ENCODE measurements around the gene SRBD1.
"Not testable (repeated sequence)": the region's sequence is repeated elsewhere in the genome, so short reads cannot be mapped to it uniquely, and the experiment has no call there.

Gene SRBD1

DNA sequence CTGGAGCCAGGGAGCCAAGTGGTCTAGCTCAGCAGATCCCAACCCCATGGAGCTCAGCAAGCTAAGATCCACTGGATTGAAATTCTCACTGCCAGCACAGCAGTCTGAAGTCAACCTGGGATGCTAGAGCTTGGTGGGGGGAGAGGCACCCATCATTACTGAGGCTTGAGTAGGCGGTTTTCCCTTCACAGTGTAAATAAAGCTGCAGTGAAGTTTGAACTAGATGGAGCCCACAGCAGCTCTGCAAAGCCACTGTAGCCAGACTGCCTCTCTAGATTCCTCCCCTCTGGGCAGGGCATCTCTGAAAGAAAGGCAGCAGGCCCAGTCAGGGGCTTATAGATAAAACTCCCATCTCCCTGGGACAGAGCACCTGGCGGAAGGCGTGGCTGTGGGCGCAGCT lies 185.0 kb downstream of the SRBD1 start:
- DNase-seq (ENCODE audit: low read depth, low spot score): not testable (repeated sequence)

DNA sequence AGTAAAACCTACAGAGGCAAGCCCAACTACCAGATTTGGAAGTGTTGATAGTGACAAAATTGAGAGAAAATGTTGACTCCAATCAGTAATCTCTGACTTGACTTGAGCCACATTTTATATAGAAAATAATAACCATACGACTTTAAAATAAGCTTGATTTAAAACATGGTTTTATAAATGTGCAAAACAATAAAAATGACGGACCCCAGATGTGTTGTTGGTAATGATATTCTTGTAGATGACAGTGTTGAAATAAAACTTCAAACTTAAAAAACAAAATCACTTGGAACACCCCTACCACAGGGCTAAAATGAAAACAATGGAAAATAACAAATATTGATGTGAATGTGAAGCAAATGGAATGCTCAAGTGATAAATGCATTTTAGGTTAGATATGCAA lies 188.1 kb downstream of the SRBD1 start:
- DNase-seq (ENCODE audit: low read depth, low spot score): no peak

DNA sequence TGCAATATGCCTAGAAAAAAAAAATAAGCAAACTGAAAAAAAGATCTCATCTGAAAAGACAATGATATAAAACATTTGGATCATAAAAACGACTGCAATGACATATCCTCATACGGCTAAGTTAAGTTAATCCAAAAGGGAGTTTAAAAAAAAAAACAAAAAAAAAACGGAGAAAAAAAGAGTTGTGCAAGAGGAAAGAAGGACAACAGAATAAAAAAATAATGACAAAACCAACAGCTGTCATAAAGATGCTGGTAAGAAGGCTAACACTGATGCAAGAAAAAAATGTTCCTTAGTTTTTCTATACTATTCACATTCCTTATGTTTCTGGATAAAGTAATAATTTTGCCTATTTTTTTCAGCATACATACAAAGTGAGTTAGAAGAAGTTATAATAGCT lies 192.5 kb downstream of the SRBD1 start:
- DNase-seq (ENCODE audit: low read depth, low spot score): no peak

DNA sequence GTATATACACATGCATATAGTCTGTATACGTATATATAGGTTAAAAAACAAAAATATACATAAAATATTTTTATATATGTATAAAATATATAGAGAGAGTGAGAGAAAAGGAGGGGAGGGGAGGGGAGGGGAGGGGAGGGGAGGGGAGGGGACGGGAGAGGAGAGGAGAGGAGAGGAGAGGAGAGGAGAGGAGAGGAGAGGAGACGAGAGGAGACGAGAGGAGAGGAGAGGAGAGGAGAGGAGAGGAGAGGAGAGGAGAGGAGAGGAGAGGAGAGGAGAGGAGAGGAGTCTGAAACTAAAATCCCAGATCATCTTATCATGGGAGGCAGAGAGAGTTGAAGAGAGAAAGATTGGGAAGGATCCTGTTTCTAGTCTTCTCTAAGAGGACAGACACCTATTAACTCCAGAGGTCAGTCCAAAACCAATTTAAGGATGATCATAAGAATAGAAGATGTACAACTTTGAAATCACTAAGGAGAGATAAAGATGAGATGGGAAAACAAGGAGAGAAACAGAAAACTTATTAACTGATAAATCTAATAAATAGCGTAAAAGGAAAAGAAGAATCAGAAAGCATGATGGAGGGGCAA lies 195.4 kb downstream of the SRBD1 start:
- no peak for DNase-seq (ENCODE audit: low read depth, low spot score)

DNA sequence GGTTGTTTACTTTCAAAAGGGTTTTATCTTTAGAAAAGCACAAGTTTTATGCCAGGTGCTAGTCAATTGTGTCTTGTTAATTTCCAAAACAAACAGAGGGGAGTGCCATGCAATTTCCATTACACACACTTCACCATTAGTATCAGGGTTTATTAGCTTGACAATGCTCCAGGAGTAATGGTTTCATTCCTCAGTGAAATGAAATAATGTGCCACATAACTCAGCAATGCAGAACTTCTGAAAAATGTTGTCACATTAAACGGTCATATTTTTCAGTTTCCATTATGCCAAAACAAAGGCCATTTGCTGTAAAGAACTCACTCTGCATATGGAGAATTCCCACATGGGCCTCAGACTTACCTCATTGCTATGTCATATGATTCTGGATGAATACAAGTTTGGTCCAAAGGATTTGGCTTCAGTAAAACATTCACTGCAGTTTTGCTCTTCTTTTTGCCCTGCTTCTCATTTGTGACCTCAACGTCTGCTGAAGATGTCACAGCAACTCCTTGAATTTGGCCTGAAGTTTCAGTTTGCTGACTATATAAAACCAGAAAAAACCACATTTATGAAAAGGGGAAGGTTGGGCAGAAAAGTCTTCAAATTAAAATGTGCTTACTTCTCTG lies 198.2 kb downstream of the SRBD1 start:
- DNase-seq (ENCODE audit: low read depth, low spot score): no peak

DNA sequence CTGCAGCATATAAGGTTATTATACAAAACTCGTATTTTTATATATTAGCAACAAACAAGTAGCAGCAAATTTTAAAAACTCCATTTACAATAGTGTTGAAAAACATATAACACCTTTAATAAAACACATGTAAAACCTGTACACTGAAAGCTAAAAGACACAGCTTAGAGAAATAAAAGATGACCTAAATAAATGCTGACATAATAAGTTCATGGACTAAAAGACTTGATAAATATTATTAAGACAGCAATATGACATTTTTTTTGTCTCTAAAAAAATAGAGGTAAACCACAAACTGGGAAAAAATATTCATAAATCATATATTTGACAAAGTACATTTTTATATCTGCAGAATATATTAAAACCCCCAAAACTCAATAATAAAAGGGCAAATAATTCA lies 201.4 kb downstream of the SRBD1 start:
- DNase-seq (ENCODE audit: low read depth, low spot score): no peak

DNA sequence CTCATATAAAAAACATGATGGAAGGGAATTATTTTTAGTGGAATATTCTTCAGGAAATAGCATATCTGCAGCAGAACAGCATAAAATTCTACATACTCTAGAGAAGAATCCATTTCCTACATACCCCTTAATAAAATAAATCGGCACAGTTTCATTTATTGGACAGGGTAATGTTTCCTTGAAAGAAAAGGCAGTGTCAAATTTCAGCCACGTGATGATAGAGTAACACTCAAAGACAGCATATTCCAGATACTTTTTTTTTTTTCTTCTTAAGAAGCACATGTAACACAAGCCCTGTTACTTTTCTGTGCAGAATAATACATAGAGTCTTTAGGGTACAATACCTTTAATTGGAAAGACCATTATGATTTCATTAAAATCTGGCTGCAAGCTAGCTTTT lies 204.4 kb downstream of the SRBD1 start:
- DNase-seq (ENCODE audit: low read depth, low spot score): no peak

DNA sequence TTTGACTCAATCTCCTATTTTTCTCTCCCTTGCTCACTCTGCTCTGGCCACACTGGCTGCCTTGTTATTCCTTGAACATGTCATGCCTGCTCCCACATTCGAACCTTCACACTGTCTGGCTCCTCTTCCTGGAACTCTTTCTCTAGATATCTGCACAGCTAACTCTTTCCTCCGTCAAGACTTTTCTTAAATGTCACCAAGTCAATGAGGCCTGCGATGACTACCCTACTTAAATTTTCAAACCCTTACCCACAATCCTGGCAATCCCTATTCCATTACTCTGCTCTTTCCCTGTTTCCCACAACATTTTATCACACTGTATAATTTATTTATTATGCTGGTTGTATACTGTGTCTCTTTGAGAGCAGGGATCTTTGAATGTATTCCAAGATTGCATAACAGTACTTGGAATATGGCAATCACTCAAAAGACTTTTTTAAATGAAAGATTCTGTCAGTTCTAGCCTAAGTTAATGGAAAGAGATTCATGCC lies 206.2 kb downstream of the SRBD1 start:
- DNase-seq (ENCODE audit: low read depth, low spot score): no peak

DNA sequence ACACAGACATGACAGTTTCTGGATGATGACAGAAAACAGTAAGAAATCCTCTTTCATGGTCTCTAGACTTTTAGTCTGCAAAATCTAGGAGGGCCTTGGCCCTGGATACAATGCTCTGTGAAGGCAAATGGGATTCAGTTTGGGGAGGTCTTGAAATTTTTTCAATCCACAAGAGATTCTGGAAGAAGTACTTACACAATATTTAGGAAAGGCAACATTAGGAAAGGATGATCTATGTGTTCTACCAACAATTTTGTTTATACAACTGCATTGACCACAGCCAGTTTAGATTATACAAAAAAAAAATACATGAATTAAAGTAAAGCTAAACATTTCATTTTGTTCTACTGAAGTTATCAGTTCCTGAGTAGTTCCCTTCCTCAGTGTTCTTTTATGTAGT lies 208.0 kb downstream of the SRBD1 start:
- no peak for DNase-seq (ENCODE audit: low read depth, low spot score)

DNA sequence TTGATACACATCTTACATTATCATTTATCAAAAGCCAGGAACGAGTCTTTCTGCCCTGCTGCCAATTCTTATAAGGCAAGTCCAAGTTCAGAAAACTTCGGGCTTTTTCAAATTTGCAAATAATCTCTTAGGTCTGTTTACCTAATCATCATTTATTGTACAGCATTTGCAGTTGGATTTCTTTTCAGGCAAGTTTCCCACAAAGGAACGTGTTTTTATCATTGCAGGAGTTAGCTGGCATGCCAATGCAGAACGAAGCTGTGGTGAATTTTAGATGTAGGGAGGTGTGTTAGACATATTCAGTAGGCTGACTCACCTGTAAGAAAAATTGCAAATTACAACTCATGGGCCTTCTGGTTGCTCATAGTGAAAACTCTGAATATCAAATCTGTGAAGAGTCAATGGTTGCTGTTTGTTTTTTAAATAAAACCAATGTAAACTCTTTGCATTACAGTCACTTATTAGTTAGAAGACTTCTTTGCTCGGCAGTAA lies 209.6 kb downstream of the SRBD1 start:
- no peak for DNase-seq (ENCODE audit: low read depth, low spot score)

DNA sequence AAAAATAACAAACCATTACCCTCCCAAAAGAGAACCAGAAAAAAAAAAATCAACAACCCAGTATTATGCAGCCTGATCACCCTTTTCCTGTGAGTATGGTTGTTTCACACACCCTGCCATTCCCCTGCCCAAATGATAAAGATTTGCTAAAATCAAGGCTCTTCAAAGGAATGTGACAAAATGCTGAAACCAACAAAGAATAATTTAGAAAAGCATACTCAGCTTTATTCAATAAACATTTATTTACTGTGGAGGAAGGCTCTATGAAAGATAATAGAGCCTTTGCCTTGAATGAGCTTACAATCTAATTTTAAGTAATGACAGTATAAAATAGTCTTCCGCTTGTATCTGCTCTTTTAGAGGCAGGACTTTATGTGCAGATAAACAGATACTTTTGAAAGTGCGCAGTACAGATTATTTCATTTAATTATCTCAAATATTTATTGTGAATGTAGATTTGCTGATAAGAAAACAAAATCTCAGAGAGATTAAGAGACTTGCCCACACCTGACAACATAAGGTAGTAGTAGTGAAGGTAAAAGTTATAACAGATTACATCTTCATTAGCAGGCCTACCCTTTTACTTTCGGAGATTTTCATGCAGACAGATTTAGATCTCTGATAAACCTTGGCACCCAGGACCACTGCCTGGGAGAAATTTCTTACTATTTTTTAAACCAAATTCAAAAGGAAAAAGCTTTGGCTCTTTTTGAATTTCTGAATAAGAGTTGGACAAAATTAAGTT lies 211.9 kb downstream of the SRBD1 start:
- DNase-seq (ENCODE audit: low read depth, low spot score): no peak

DNA sequence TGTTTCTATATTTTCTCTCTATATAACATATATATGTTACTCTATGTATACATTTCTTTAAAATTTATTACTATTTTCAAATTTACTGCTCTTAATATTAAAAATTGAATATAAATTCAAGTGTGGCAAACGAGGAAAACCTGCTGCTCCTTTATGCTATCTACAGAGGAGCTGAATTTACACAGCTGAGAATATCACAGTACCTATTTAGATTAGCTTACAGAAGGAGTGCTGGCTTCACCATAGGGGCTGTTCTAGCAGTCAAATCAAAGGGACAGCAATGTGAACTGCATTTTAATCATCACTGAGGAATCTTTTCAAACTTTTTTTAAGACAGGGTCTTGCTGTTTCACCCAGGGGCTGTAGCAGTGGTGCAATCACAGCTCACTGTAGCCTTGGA lies 213.8 kb downstream of the SRBD1 start:
- no peak for DNase-seq (ENCODE audit: low read depth, low spot score)

DNA sequence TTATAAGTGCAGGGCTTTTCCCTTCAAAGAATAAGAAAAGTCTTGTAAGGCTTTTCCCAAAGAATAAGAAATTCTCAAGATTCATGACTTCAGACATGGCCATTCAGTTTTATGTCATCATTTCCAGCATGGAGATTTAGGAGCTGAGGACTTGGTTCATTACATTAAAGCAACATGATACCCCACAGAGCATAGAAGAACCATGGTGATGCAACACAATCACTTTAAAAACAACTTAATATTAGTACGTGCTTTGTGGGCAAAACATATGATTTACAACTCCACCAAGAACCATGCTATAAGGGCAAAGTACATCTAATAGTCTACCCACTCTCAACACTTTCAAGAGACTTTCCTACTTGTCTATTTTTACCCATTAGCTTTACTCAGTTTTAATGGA lies 214.4 kb downstream of the SRBD1 start:
- no peak for DNase-seq (ENCODE audit: low read depth, low spot score)

DNA sequence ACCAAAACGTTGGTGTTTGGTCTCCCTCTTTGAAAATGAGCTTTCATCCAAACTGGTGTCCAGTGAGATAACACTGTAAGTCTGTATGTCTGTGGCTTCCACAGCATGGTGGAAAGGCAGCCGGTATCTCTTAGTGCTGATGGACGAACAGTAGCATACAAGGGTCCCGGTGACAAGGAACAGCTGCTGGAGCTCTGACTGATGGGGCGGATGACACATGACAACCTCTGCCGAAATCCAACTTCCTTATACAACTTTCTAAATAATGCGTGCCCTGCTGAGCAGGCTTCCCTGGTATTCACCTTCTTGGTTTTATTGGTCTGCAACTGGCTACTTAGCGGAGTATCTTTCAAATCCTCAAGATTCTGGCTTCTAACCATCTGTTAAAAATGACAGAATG lies 216.2 kb downstream of the SRBD1 start:
- DNase-seq (ENCODE audit: low read depth, low spot score): no peak

DNA sequence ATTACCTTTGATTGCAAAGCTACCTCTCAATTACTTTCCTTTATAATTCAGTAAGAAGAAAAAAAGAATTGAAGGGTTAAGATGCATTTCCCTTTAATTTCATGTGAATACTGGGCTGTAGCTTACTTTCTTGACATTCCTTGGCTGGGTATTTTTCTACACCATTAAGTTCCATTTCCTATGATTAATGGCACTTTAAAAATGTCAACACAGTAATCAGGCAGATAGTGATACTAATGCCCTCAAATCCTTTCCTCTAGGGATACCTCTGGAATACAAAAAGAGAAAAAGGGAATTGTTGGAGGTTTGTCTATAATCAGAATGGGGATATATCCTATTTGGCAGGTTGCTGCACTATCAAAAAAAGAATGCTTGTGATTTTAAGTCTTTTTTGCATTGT lies 216.9 kb downstream of the SRBD1 start:
- DNase-seq (ENCODE audit: low read depth, low spot score): no peak

DNA sequence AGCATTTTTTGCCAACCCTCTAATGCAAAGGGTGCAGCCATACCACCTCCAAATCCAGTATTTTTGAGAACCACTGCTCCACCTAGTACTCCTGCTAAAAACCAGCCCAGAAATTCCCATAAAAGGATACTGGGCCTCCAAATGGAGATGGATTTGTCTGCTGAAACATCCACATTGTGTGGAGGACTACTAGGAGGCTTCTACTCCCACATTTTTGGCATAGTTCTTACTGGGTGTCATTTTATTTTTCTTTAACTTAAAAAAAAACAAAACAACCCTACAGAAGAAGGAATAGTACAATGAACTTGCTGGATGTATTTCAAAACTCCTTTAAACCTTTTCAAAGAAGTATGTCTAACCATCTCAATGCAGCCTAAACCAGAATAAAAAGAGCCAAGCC lies 219.2 kb downstream of the SRBD1 start:
- DNase-seq (ENCODE audit: low read depth, low spot score): no peak

DNA sequence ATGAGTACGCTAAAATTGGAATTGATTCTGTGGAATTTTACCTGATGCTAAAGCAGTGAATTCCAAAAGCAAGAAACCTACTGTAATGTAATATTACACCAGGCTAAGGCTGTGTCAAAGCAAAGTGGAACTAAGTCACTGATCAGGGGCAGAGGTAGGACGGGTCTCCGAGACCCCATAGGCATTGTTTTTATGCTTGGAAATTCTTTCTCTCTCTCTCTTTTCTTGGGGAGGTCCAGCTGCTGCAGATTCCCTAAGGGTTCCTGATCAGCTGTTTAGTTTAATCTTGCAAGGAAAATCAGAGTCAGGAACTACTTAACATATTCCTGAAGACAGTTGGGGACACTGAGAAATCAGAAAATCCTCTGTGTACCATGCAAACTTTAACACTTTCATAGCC lies 220.2 kb downstream of the SRBD1 start:
- no peak for DNase-seq (ENCODE audit: low read depth, low spot score)

DNA sequence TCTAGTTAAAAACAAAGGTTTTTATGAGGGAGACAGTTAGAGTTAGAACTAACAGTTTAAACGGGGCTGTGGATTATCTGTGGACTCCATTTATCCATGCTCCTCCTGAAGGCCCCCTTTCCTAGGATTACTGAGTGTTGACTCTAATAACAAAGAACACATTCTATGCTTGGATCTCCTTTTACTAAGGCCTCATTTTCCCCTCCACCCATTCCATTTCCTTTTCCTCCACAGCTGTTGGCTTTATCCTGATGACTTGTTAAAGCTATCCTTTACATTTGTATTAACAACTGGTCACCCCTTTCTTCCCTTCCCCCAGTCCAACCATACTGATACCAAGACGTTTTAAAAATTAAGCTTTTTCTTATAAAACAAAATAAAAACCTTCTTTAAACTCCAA lies 220.6 kb downstream of the SRBD1 start:
- DNase-seq (ENCODE audit: low read depth, low spot score): no peak

DNA sequence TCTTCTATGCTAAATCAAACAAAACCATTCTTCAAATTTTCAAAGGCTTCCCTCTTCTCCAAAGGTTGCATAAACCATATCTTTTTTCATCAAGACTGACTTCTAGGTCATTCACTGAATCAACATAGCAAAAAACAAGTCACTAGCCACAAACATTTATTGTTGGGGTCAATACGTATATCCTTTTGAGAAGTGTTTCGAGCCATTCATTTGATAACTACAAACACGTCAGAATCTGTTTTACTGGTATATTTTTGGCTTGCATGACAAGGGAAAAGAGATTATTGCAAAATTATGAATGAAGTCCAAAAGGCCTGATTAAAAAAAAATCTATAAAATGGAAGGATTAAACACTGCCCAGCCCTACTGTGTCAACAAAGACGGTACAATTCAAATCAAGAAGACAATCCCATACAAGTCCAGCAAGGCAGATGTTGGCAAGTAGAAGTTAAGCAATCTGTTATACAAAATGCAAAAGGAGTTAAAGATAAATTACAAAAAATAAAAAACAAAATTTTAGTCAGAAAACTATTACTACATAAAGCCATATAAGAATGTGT lies 222.4 kb downstream of the SRBD1 start:
- no peak for DNase-seq (ENCODE audit: low read depth, low spot score)

DNA sequence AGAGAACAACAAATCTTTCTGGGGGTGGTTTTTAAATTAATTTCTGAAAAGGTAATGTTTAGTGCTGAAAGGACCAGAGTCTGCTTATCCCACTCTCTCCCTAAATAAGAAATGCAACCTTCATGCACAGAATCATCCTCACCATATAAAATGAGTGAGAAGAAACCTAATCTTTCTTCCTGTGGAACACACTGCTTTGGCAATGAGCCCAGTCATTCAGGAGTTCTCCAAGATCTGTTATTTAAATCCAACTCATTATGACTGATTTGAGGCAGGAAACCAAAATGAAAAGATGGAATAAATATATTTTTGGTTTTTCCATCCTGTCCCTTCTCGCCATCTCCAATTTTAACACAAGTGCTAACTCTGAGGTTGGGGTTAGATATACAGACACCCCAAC lies 228.3 kb downstream of the SRBD1 start:
- DNase-seq (ENCODE audit: low read depth, low spot score): peak; percentile 26

DNA sequence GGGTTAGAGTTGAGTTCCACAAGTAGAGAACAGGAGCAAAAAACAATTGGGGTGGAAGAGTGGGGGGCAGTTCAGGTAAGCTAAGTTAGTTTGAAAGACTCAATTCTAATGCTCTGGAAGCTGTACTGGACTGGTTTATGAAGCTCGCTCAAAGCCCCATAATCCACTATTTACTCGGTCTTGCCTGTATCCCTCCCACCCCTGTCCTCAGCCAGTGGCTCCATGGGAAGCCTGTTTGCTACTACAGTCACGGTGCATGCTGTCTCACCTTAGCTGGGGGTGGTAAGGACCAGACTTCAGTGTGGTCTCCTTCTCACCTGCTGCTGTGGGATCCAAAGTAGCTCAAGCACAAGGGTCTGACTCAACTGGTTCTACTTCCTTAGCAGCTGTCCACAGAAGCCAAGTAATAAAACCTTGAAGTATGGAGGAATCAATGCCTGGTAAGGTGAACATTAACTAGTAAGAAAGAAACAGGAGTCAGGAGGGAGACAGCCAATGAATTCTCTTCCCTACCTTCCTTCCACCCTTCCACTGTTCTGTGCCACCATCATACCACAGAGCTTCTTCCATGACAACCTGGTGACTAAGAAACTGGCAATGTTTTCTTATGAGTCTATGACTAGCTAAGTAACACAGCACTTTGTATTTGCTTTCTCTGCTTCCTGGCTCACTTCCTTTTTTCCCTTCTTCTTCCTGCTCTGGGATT lies 230.8 kb downstream of the SRBD1 start:
- no peak for DNase-seq (ENCODE audit: low read depth, low spot score)

Data from brain pericyte (primary cell).